ENCODE measurements around the gene WWTR1.

DNA sequence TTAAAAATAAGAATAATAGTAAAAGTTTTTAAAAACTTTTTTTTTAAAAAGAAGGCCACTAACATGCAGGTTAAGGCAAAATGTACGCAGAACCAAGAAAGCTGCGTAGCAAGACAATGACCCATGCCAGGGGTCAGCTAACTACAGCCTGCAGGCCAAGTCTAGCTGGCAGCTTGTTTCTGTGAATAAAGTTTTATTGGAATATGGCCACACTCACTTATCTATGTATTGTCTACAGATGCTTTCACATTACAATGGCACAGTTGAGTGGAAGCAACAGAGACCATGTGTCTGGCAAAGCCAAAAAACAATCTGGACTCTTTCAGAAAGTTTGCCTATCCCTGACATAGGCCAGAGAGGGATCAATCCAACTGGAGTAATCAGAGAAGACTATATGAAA, 46.7 kb downstream of the WWTR1 start:
- TF ChIP-seq POLR2A (IDR thresholded peaks at IDR 0.05; ENCODE audit: low read length) (no peak), GATA1 (IDR thresholded peaks at IDR 0.05; ENCODE audit: low read depth, low read length) (no peak)
